HepG2 (cell line): ENCODE data around the gene DCC. TPM values are rescaled to one million over a fixed set of nuclear protein-coding genes. Genes with fewer than 3 reads are reported as not detected.

Experiments used
- ATAC-seq: fragments of 200-7000 bp; cut with Tn5 transposase; 3 replicates; pipeline ENCODE4 v1.9.1; 2020; ENCODE audit warnings: mild to moderate bottlenecking, moderate library complexity
- BruUV-seq: library from RNA; stranded (reverse); fragments of 400-500 nt; replicated peaks from 2 replicates; lab custom pipeline; 2021; lab: Mats Ljungman, UMichigan
- CTCF ChIA-PET: fragments of 300-600 bp; formaldehyde crosslinking; extraction: SDS; loops from one replicate; lab custom pipeline; 2021; ENCODE audit warnings: low total read pairs, inconsistent platforms, low intra/inter-chr PET ratio; lab: Yijun Ruan, JAX
- POLR2A ChIA-PET: fragments of 350-600 bp; sonication (Branson Sonifier 250); formaldehyde crosslinking; loops from one replicate; lab custom pipeline; 2020; ENCODE audit warnings: antibody characterized with exemption, inconsistent platforms; lab: Yijun Ruan, JAX
- DNase-seq: peaks from one replicate; pipeline ENCODE4 v3.0.0-alpha.2; 2015; ENCODE audit warnings: low spot score
- FAIRE-seq: peaks from 3 replicates; lab custom pipeline; 2011; peaks lifted over from hg19 to GRCh38; lab: Jason Lieb, UNC
- H2AFZ ChIP-seq: one replicate; pipeline ENCODE4 v1.6.1; 2011; ENCODE audit warnings: low read length, inconsistent platforms
- H3K27ac ChIP-seq: fragments of 300-600 bp; 3 replicates; pipeline ENCODE4 v1.8.0; 2011; ENCODE audit warnings: mixed run types, mild to moderate bottlenecking, mixed read lengths, low read length, inconsistent platforms; ENCODE audit not compliant: insufficient read depth; ENCODE audit errors: extremely low read length
- H3K27me3 ChIP-seq, 2 experiments: fragments of 200-600 bp in 1 of 2; 2 replicates in 1 of 2; 3 replicates in 1 of 2; pipeline versions ENCODE4 v1.6.0 to v1.8.0; 2011; ENCODE audit warnings: low read length in 2 of 2, mild to moderate bottlenecking in 2 of 2, moderate library complexity in 2 of 2, inconsistent platforms in 1 of 2; ENCODE audit not compliant: insufficient read depth in 2 of 2, control insufficient read depth in 1 of 2
- H3K36me3 ChIP-seq, 2 experiments: fragments of 200-600 bp in 1 of 2; replicated peaks in 1 of 2; 2 replicates in 1 of 2; 3 replicates in 1 of 2; pipeline versions ENCODE4 v1.5.1 to v1.8.0; 2011; ENCODE audit warnings: low read length in 2 of 2, inconsistent platforms in 1 of 2; ENCODE audit not compliant: insufficient read depth in 2 of 2, control insufficient read depth in 1 of 2
- H3K4me1 ChIP-seq: 2 replicates; pipeline ENCODE4 v1.5.1; 2012; ENCODE audit warnings: low read length, inconsistent platforms; ENCODE audit not compliant: insufficient read depth
- H3K4me2 ChIP-seq: 2 replicates; pipeline ENCODE4 v1.6.0; 2011; ENCODE audit warnings: low read depth, low read length, inconsistent platforms
- H3K4me3 ChIP-seq, 3 experiments: fragments of 200-600 bp in 1 of 3; sonication (generic), shearing (Covaris generic) in 1 of 3; replicated peaks in 1 of 3; 2 replicates each; pipeline ENCODE4 v1.5.1; 2011 to 2016; ENCODE audit warnings: low read length in 3 of 3, inconsistent platforms in 2 of 3, low read depth in 2 of 3, mild to moderate bottlenecking in 2 of 3, control low read depth in 1 of 3, mixed read lengths in 1 of 3; ENCODE audit not compliant: insufficient read depth in 1 of 3
- H3K79me2 ChIP-seq: one replicate; pipeline ENCODE4 v1.6.1; 2011; ENCODE audit warnings: low read length, inconsistent platforms; ENCODE audit not compliant: insufficient read depth
- H3K9ac ChIP-seq: 2 replicates; pipeline ENCODE4 v1.6.0; 2011; ENCODE audit warnings: mild to moderate bottlenecking, low read depth, low read length, inconsistent platforms; ENCODE audit not compliant: insufficient read depth
- H3K9me3 ChIP-seq: 2 replicates; pipeline ENCODE4 v1.5.1; 2012; ENCODE audit warnings: mild to moderate bottlenecking, low read length
- H4K20me1 ChIP-seq: 2 replicates; pipeline ENCODE4 v1.6.0; 2011; ENCODE audit warnings: inconsistent platforms, mild to moderate bottlenecking, low read length, moderate library complexity; ENCODE audit not compliant: insufficient read depth
- BRCA1 ChIP-seq: sonication (generic); formaldehyde crosslinking; IDR thresholded peaks from 2 replicates; pipeline ENCODE4 v1.4.0; 2020; ENCODE audit warnings: missing genetic modification reagents
- BRD4 ChIP-seq: sonication (generic); formaldehyde crosslinking; IDR thresholded peaks from 2 replicates; pipeline ENCODE4 v1.4.0; 2020; ENCODE audit warnings: missing genetic modification reagents
- FOXA3 ChIP-seq: IDR thresholded peaks from 2 replicates; pipeline ENCODE4 v1.6.1; 2016; ENCODE audit warnings: missing genetic modification reagents, missing compliant biosample characterization
- GLI4 ChIP-seq: sonication (generic); formaldehyde crosslinking; IDR thresholded peaks from 2 replicates; pipeline ENCODE4 v1.5.1; 2020; ENCODE audit warnings: missing genetic modification reagents, mild to moderate bottlenecking, moderate library complexity, borderline replicate concordance
- HNRNPH1 ChIP-seq: fragments of 200-400 bp; formaldehyde crosslinking; optimal IDR thresholded peaks from 2 replicates; pipeline ENCODE3; 2017; ENCODE audit warnings: mild to moderate bottlenecking, low read depth, low read length
- PHF20 ChIP-seq: sonication (generic); formaldehyde crosslinking; IDR thresholded peaks from 2 replicates; pipeline ENCODE4 v1.5.0; 2020; ENCODE audit warnings: mild to moderate bottlenecking, missing genetic modification reagents
- POLR2AphosphoS5 ChIP-seq: IDR thresholded peaks from 2 replicates; pipeline ENCODE4 v1.6.1; 2012; ENCODE audit warnings: low read depth, low read length
- RAD21 ChIP-seq: fragments of 450-650 bp; formaldehyde crosslinking; IDR thresholded peaks from 2 replicates; pipeline ENCODE4 v1.5.0; 2020; ENCODE audit warnings: mild to moderate bottlenecking
- TBL1XR1 ChIP-seq: fragments of 150-350 bp; IDR thresholded peaks from 2 replicates; pipeline ENCODE4 v1.6.1; 2014; ENCODE audit warnings: borderline replicate concordance, low read length; ENCODE audit not compliant: partially characterized antibody
- ZC3H4 ChIP-seq: sonication (generic); formaldehyde crosslinking; IDR thresholded peaks from 2 replicates; pipeline ENCODE4 v1.4.0; 2020; ENCODE audit warnings: missing genetic modification reagents, borderline replicate concordance
- ZNF180 ChIP-seq: sonication (generic); formaldehyde crosslinking; IDR thresholded peaks from 2 replicates; pipeline ENCODE4 v1.4.0; 2020; ENCODE audit warnings: low read depth, missing genetic modification reagents, borderline replicate concordance
- ZNF251 ChIP-seq: sonication (generic); formaldehyde crosslinking; IDR thresholded peaks from 2 replicates; pipeline ENCODE4 v1.9.0; 2021; ENCODE audit warnings: mild to moderate bottlenecking, missing genetic modification reagents
- ZNF572 ChIP-seq: sonication (generic); formaldehyde crosslinking; IDR thresholded peaks from 2 replicates; pipeline ENCODE4 v1.5.1; 2020; ENCODE audit warnings: mild to moderate bottlenecking, missing genetic modification reagents
- ZNF746 ChIP-seq: sonication (generic); formaldehyde crosslinking; IDR thresholded peaks from 2 replicates; pipeline ENCODE4 v1.8.0; 2022; ENCODE audit warnings: mild to moderate bottlenecking, missing genetic modification reagents
- ZNF775 ChIP-seq: sonication (generic); formaldehyde crosslinking; IDR thresholded peaks from 2 replicates; pipeline ENCODE4 v1.4.0; 2020; ENCODE audit warnings: missing genetic modification reagents, mild to moderate bottlenecking, moderate library complexity, borderline replicate concordance
- WGBS: methylation state at CpG from one replicate; pipeline ENCODE4 v1.1.6; 2017; ENCODE audit warnings: low lambda C conversion rate; 5-methylcytosine and 5-hydroxymethylcytosine counted together
- in situ Hi-C: cut with HindIII; loops from 2 replicates; pipeline ENCODE4 v1.10.0; 2017; ENCODE audit warnings: low pct_unique_long_range_greater_than_20kb; ENCODE audit not compliant: extremely low pct_ligation_motif_present
- intact Hi-C: fragments of 100-400 bp; cut with micrococcal nuclease; formaldehyde crosslinking; loops from one replicate; pipeline ENCODE4 v1.10.0; 2022; ENCODE audit not compliant: unreplicated experiment
- polyA plus RNA-seq, 8 experiments: library from polyadenylated mRNA; depleted of rRNA in 3 of 8; stranded (reverse) in 7 of 8; unstranded in 1 of 8; fragments of >200 nt; fragmentation: Illumina TruSeq in 4 of 8; extraction: Trizol in 4 of 8; gene quantifications; 2 replicates each; pipeline versions ENCODE4 v1.2.1 to v1.2.3, GENCODE V29; 2011 to 2016; ENCODE audit warnings: low read depth in 4 of 8, missing spikeins in 1 of 8, mixed read lengths in 1 of 8; ENCODE audit not compliant: insufficient read depth in 1 of 8
- total RNA-seq, 5 experiments: library from RNA; depleted of rRNA; stranded (reverse); fragments of >200 nt; fragmentation: Illumina TruSeq; extraction: Trizol; gene quantifications; 2 replicates each; pipeline ENCODE4 v1.2.3, GENCODE V29; 2016; ENCODE audit warnings: low read depth in 1 of 5
- TF ChIP-seq, protein P1 (sequence below): sonication (generic); formaldehyde crosslinking; IDR thresholded peaks from 2 replicates; pipeline ENCODE4 v1.5.0; 2020; ENCODE audit warnings: mild to moderate bottlenecking, low read depth, missing genetic modification reagents, borderline replicate concordance
- TF ChIP-seq, protein P2 (sequence below): sonication (generic); formaldehyde crosslinking; IDR thresholded peaks from 2 replicates; pipeline ENCODE4 v1.4.0; 2020; ENCODE audit warnings: missing genetic modification reagents, mild to moderate bottlenecking, borderline replicate concordance

Gene DCC
- total and polyA plus RNA-seq, 2 of the 13 experiments (the other 11 are each of a cell fraction or from before 2014, with no cell fraction given), result not detected

DNA sequence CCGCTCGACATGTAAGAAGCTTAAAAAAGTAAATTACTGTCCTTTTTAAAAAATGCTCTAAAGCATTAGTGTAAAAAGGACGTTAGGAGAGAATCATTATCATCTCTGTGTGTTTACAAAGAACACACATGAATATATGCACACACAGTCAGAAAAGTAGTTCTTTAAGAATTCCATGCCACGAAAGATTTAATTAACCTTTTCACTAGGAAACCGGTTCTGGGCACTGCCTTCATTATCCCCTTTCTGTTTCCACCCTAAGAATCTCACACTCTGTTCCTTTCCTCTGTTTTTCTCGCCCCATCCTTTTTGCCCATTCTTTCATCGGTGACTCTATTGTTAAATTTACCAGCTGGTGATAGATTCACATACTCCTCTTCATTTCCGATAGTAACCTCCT lies 338.6 kb downstream of the DCC start (continued):
- TF ChIP-seq, protein P1, sequence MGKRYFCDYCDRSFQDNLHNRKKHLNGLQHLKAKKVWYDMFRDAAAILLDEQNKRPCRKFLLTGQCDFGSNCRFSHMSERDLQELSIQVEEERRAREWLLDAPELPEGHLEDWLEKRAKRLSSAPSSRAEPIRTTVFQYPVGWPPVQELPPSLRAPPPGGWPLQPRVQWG (CRISPR knock-in tag), result no peak
- TF ChIP-seq BRD4 (CRISPR knock-in tag), result no peak

DNA sequence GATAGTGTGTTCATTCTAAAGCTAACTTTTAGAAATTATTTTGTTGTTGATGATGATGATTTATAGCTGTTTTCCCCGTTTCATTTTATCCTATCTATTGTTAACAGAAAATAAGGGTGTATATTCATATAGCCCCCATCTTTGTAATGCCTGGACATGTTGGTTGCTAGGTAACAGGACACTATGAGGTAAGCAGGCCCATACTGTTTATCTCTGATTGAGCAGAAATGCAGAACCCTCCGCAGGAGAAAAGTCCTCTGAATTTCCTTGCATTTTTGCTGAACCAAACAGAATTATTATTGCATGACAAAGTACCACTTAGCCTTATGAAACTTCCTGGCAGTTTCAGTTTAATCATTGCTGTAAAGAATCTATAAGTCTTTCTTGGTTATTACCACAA lies 339.4 kb downstream of the DCC start:
- intact Hi-C loops, result no loop called here
- no peak for ATAC-seq

DNA sequence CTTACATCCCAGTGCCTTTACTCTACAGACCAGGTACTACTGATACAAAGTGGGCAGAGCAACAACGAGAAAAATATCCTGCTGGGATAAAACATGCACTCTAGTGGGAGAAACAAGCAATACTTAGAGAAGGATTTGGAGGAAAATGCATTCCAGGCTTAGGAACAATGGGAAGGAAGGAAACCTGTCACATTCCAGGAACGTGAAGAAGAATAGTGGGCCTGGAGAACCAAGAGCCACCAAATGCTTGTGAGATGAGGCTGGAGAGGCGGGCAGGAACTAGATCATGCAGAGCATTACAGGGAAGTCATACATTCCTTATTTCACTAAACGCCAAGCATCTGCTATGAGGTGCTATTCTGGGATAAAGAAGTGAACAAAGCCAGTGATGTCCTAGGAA lies 342.3 kb downstream of the DCC start:
- POLR2A ChIA-PET, result no interaction called here
- intact Hi-C loops, result no loop called here
- no peaks in the 10 kb centered on the region for H3K79me2 ChIP-seq
- no peaks in the 10 kb centered on the region for H3K4me1 ChIP-seq
- FAIRE-seq (no peak), ATAC-seq (no peak), DNase-seq (no peak)
- H4K20me1 ChIP-seq, result no peaks in the 10 kb centered on the region
- in situ Hi-C loops, result loop anchor here (25.0 kb wide), 1 partner anchor 1570 kb away; no protein-coding TSS in a partner anchor
- no peak overlapping the region for H3K4me3 ChIP-seq
- CTCF ChIA-PET, result no interaction called here
- H3K27ac ChIP-seq, result no peak overlapping the region
- no peaks in the 10 kb centered on the region for H3K9me3 ChIP-seq
- no peaks in the 10 kb centered on the region for H3K36me3 ChIP-seq
- H3K9ac ChIP-seq, result no peak overlapping the region
- no peak overlapping the region for H2AFZ ChIP-seq
- H3K27me3 ChIP-seq, result no peaks in the 10 kb centered on the region
- WGBS, result 1% methylated on average over 4 of the region's 4 CpGs
- no peak overlapping the region for H3K4me2 ChIP-seq
- no TSS peak for BruUV-seq
- TF ChIP-seq BRCA1 (CRISPR knock-in tag) (no peak), PHF20 (CRISPR knock-in tag) (no peak), ZNF180 (CRISPR knock-in tag) (no peak), TBL1XR1 (no peak), FOXA3 (no peak), GLI4 (CRISPR knock-in tag) (no peak), ZNF746 (no peak), ZNF572 (CRISPR knock-in tag) (no peak), ZNF775 (CRISPR knock-in tag) (no peak), HNRNPH1 (no peak), POLR2AphosphoS5 (no peak), ZC3H4 (CRISPR knock-in tag) (no peak)
- TF ChIP-seq, protein P2, sequence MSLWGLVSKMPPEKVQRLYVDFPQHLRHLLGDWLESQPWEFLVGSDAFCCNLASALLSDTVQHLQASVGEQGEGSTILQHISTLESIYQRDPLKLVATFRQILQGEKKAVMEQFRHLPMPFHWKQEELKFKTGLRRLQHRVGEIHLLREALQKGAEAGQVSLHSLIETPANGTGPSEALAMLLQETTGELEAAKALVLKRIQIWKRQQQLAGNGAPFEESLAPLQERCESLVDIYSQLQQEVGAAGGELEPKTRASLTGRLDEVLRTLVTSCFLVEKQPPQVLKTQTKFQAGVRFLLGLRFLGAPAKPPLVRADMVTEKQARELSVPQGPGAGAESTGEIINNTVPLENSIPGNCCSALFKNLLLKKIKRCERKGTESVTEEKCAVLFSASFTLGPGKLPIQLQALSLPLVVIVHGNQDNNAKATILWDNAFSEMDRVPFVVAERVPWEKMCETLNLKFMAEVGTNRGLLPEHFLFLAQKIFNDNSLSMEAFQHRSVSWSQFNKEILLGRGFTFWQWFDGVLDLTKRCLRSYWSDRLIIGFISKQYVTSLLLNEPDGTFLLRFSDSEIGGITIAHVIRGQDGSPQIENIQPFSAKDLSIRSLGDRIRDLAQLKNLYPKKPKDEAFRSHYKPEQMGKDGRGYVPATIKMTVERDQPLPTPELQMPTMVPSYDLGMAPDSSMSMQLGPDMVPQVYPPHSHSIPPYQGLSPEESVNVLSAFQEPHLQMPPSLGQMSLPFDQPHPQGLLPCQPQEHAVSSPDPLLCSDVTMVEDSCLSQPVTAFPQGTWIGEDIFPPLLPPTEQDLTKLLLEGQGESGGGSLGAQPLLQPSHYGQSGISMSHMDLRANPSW, result no peak

More for the DNA sequence above, 339.4 kb downstream of the DCC start:
- no TSS peak for BruUV-seq
- FAIRE-seq (no peak), DNase-seq (no peak)
- Histone ChIP-seq H3K9ac (no peak overlapping the region), H3K79me2 (no peaks in the 10 kb centered on the region), H3K36me3 (no peaks in the 10 kb centered on the region), H3K4me2 (no peak overlapping the region), H3K4me1 (no peaks in the 10 kb centered on the region), H4K20me1 (no peaks in the 10 kb centered on the region), H3K27ac (no peak overlapping the region), H3K27me3 (no peaks in the 10 kb centered on the region), H3K4me3 (no peak overlapping the region), H2AFZ (no peak overlapping the region), H3K9me3 (no peaks in the 10 kb centered on the region)
- in situ Hi-C loops, result loop anchor here (25.0 kb wide), 1 partner anchor 1567 kb away; no protein-coding TSS in a partner anchor
- ChIA-PET CTCF (no interaction called here), POLR2A (no interaction called here)
- 1% methylated on average over 2 of the region's 2 CpGs for WGBS
- TF ChIP-seq ZNF251 (no peak), RAD21 (no peak)
